SJCRH30 (cell line): ENCODE measurements around the gene RAP1GAP2. TPM values are rescaled to one million over a fixed set of nuclear protein-coding genes. Genes with fewer than 3 reads are reported as not detected.
A peak's percentile ranks its signal among the peaks of the same experiment; 100 is the strongest.

Source experiments
- DNase-seq, 2 experiments: peaks; one replicate each; pipeline ENCODE4 v3.0.0-alpha.2; 2015 to 2020
- H3K27ac ChIP-seq: fragments of 250-450 bp; sonication (Bioruptor Pico); 2 replicates; pipeline ENCODE4 v1.5.1; 2020; ENCODE audit warnings: mild to moderate bottlenecking, moderate library complexity
- H3K27me3 ChIP-seq: fragments of 250-450 bp; sonication (Bioruptor Pico); 2 replicates; pipeline ENCODE4 v1.5.1; 2020; ENCODE audit warnings: mild to moderate bottlenecking, moderate library complexity
- H3K36me3 ChIP-seq: fragments of 250-450 bp; sonication (Bioruptor Pico); 2 replicates; pipeline ENCODE4 v1.5.1; 2020; ENCODE audit warnings: mild to moderate bottlenecking, moderate library complexity
- H3K4me1 ChIP-seq: fragments of 250-450 bp; sonication (Bioruptor Pico); 2 replicates; pipeline ENCODE4 v1.5.1; 2020; ENCODE audit warnings: mild to moderate bottlenecking, moderate library complexity
- H3K4me3 ChIP-seq: fragments of 250-450 bp; sonication (Bioruptor Pico); 2 replicates; pipeline ENCODE4 v1.5.1; 2020; ENCODE audit warnings: mild to moderate bottlenecking, moderate library complexity
- H3K9me3 ChIP-seq: fragments of 250-450 bp; sonication (Bioruptor Pico); replicated peaks from 2 replicates; pipeline ENCODE4 v1.5.1; 2020; ENCODE audit warnings: mild to moderate bottlenecking, moderate library complexity
- total RNA-seq: library from RNA; depleted of rRNA; stranded (reverse); fragments of >200 nt; shearing (Covaris generic); gene quantifications from 2 replicates; pipeline ENCODE4 v1.2.3, GENCODE V29; 2014

The RAP1GAP2 gene
- total RNA-seq, 1 experiment from 2014 or later: 7.4 TPM

DNA sequence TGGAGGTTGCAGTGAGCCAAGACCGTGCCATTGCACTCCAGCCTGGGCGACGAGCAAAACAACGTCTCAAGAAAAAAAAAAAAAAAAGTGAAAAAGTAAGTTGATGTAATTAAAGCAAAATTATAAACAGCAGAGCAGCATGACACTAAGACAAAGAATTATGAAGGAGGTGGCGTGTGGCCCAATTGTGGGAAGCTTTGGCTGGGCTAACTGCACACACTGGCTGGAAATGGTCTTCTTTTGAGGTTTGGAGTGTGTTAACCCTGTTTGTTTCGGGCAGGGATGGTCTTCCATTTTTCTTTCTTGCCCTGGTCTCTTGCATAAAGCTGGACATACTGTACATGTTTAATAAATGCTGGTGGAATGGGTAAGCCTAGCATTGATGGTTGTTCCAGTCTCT lies 54.8 kb downstream of the RAP1GAP2 start:
- H3K36me3 ChIP-seq: no peaks in the 10 kb centered on the region
- DNase-seq: no peak
- peaks cover 8% of the 10 kb centered on the region; the same call in 1 of the 2 replicates for H3K4me1 ChIP-seq
- H3K27me3 ChIP-seq: no peaks in the 10 kb centered on the region
- no peak overlapping the region for H3K4me3 ChIP-seq
- no peak overlapping the region for H3K27ac ChIP-seq
- H3K9me3 ChIP-seq: no peaks in the 10 kb centered on the region

DNA sequence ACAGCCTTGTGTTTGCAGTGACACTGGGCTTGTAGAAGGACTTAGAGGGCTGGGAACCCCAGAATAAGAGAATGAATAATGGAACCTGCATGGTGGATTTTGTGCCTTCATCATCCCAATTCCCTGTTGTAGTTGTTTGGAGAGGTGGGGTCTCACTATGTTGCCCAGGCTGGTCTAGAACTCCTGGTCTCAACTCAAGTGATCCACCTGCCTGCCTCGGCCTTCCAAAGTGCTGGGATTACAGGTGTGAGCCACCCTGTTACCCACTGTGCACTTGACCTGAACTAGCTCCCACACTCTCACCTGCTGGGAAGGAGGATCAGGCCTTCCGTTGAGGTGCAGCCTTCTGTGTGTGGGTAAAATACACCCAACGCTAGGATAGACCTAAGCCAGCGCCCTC lies 55.4 kb downstream of the RAP1GAP2 start:
- H3K27me3 ChIP-seq: no peaks in the 10 kb centered on the region
- H3K36me3 ChIP-seq: no peaks in the 10 kb centered on the region
- H3K4me1 ChIP-seq: peaks cover 8% of the 10 kb centered on the region; the same call in 1 of the 2 replicates
- no peak overlapping the region for H3K4me3 ChIP-seq
- H3K9me3 ChIP-seq: no peaks in the 10 kb centered on the region
- H3K27ac ChIP-seq: no peak overlapping the region
- DNase-seq: no peak

DNA sequence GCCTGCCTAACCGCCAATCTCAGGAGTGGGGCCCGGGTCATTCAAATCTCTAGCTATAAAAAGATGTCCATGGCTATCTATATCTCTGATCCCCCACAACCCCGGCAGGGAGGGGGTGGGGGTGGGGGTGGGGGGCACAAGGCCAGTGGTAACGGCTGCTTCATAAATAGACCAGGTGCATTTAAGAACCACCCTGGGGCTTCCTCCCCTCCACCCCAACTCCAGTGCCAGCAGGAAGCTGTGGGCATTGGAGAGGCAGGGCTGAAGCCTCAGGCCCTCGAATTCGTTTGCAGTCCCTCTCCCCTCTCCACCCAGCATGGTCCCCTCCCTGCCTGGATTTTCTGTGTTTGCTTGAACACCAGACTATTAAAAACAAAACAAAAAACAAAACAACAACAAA lies 56.0 kb downstream of the RAP1GAP2 start:
- no peak for DNase-seq
- H3K9me3 ChIP-seq: no peaks in the 10 kb centered on the region
- H3K27me3 ChIP-seq: no peaks in the 10 kb centered on the region
- no peaks in the 10 kb centered on the region for H3K36me3 ChIP-seq
- no peak overlapping the region for H3K27ac ChIP-seq
- no peak overlapping the region for H3K4me3 ChIP-seq
- peaks cover 8% of the 10 kb centered on the region; the same call in 1 of the 2 replicates for H3K4me1 ChIP-seq

DNA sequence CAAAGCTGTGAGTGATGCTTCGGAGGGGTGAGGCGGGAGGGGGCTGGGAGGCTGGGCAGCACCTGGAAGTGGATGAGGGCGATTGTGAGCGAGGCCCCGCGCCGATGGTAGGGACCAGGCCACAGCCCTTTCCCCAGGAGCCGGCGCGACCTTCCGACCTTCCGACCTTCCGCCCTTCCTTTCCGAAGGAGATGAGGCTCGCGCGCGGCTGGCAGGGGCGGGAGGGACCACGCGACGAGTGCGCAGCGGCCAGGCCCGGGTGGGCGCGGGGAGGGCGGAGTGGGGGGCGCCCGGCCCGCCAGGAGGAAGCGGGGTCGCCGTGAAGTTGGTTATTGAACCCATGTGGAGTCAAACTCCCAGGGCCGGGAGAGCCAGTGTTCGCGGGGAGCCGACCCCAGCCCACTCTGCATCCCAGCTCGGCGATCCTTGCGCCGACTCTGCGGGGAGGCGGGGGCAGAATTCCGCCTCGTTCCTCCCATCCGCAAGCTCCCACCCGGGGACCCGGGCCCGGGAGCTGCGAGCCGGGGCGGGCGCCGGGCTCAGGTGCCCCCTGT lies 56.6 kb downstream of the RAP1GAP2 start:
- H3K27me3 ChIP-seq: no peaks in the 10 kb centered on the region
- DNase-seq: no peak
- H3K4me3 ChIP-seq: peak overlapping the region; percentile 62
- H3K9me3 ChIP-seq: no peaks in the 10 kb centered on the region
- H3K27ac ChIP-seq: no peak overlapping the region; the same call in 1 of the 2 replicates
- no peaks in the 10 kb centered on the region for H3K36me3 ChIP-seq
- H3K4me1 ChIP-seq: peaks cover 7% of the 10 kb centered on the region; the same call in 1 of the 2 replicates

DNA sequence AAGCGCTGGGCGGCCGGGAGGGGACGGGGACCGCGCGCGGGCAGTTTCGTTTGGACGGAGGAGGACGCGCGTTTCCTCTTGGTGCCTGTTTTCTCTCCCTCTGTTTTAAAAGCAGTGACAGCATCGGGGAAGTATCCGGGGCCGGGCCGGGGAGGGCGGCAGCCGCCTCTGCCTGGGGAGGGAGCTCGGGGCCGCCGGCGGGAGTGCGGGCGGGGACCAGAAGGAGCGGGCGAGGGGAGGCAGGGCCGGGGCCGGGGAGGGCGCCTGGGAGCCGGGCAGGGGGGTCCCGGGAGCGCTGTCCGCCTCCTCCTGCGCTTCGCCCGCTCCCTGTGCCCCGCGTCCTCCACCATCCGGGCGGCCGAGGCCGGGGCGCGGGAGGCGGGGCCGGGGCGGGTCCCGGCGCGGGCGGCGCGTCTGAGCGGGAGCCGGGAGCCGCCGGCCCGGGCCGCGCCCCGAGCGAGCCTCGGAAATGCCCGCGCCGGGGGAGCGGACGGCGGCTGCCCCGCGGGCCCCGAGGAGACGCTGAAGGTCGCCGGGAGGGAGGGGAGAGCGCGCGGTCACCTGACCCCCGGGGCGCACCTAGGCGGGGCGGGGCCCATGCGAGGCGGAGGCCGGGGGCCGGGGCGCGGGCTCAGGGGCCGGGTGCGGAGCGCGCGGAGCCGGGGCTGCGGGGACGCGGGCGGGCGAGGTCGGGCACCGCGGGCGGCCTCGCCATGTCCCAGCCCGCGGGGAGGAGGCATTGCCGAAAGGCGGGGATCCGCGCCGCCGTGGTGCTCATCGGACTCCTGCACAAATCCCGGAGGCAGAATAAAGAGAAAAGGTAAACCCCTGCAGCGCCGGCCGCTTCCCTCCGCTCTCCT lies 57.3 kb downstream of the RAP1GAP2 start:
- Histone ChIP-seq H3K4me1 (peaks cover 4% of the 10 kb centered on the region; the same call in 1 of the 2 replicates), H3K36me3 (no peaks in the 10 kb centered on the region), H3K27me3 (no peaks in the 10 kb centered on the region), H3K4me3 (peak overlapping the region; percentile 62), H3K27ac (no peak overlapping the region; the same call in 1 of the 2 replicates), H3K9me3 (no peaks in the 10 kb centered on the region)
- peak; percentile 23 to 41 for DNase-seq

DNA sequence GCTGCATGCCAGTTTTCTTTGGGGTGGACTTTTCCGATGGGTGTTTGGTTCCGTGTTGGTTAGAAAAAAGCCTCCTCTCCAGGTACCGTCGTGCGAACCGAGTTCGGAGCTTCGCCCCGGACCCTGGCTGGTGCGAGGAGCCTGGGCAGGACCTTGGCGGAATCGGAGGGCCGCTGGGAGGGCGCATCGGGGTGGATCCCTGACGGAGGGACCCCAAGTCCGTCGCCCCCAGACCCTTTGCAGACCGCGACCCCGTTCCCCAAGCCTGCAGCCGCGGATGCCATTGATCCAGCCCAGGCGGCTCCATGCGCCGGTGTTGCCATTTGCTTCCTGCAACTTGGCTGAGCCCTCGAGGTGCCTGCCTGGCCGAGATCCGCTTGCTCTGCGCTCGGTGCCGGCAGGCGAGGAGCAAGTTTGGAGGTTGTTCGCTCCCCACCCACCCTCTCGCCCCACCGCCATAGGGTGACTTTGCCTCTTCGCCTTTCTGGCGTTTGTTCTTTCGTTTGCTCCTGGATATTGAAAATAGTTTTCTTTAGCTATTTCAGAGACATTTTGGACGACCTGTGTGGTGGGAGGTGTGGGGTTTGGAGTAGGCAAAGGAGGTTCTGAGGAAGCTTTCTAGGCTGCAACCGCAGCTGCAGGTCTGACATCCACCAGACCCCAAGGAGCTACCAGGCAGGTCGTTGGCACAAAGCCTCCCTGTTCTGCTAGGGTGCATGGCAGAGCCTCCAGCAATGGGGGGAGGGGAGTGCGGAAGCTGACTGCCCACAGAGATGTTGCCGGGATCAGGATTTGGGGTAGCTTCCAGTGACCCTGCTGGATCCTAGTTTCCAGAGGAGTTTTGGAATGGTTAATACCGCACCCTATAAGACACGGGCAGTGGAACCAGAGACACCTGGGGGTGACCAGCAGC lies 58.2 kb downstream of the RAP1GAP2 start:
- peak; percentile 12 to 27 for DNase-seq
- no peaks in the 10 kb centered on the region for H3K9me3 ChIP-seq
- H3K4me1 ChIP-seq: peaks cover 3% of the 10 kb centered on the region; the same call in 1 of the 2 replicates
- no peak overlapping the region for H3K27ac ChIP-seq
- no peaks in the 10 kb centered on the region for H3K27me3 ChIP-seq
- H3K4me3 ChIP-seq: peak overlapping the region; percentile 62
- H3K36me3 ChIP-seq: no peaks in the 10 kb centered on the region

DNA sequence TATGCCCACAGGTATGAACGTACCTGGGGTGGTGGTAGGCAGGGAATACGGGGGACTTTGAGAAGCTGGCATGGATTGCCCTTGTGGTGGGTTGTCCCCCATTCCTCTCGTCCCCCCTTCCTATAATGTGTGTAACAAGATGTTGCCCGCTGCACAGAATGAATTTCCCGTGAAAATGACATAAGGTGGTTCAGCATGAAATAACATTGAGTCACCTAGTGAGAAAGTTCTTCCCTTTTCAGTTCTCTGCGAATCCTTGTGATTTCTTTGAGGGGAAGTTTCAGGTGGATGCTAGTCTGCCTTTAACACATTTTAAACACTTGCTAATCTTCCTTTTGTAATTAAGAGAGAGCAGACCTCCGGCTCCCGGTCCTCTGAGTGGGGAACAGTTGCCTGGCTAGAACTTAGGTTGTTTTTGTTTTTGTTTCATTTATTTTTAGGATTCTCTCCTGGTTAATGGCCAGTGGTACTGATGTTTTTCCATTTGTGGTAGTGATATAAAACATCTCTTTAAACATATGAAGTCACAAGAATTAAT lies 58.9 kb downstream of the RAP1GAP2 start:
- Histone ChIP-seq H3K4me3 (peak overlapping the region; percentile 62), H3K27ac (no peak overlapping the region)

DNA sequence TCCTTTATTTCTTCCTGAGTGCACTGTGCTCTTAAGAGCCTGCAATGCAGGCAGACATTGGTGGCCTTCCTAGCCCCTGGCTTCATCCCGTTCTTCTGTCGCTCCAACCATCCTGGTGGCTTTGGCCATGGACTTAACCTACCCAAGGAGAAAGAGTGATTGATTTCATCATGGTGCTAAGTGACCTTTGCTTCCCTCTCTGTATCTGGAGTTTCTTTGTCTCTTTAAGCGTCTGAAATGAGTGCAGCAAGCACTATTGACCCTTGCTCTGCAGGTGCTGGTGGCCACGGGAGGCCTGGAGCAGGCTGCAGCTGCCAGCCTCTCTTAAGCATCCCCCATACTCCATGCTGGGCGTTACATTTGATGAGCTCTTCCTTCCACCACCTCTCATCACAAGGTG lies 60.5 kb downstream of the RAP1GAP2 start:
- H3K27me3 ChIP-seq: no peaks in the 10 kb centered on the region
- no peaks in the 10 kb centered on the region for H3K9me3 ChIP-seq
- DNase-seq: no peak
- no peak overlapping the region for H3K4me3 ChIP-seq
- H3K27ac ChIP-seq: no peak overlapping the region
- H3K36me3 ChIP-seq: no peaks in the 10 kb centered on the region
- H3K4me1 ChIP-seq: no peaks in the 10 kb centered on the region

More for the DNA sequence above, 58.9 kb downstream of the RAP1GAP2 start:
- DNase-seq: no peak
- H3K4me1 ChIP-seq: no peaks in the 10 kb centered on the region
- H3K36me3 ChIP-seq: no peaks in the 10 kb centered on the region
- H3K9me3 ChIP-seq: no peaks in the 10 kb centered on the region
- no peaks in the 10 kb centered on the region for H3K27me3 ChIP-seq

DNA sequence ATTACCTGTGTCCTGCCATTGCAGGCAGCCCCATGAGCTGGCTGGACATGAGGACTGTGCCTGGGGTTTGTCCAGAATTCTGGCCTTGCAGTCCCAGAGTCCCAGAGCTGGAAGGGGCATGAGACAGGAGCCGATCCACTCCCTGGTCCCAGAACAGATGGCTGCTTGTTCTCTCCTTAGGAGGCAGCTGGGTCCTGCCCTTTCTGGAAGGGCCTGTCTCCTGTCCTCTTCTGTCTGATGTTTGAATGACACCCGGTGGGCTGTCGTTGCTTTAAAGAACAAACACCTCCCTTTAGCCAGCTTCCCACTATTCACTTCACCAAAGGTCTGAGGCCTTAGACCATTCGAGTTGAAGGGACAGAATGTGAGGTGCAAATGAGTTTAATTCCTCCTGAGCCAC lies 63.8 kb downstream of the RAP1GAP2 start:
- Histone ChIP-seq H3K9me3 (no peaks in the 10 kb centered on the region), H3K4me1 (no peaks in the 10 kb centered on the region)
- DNase-seq: no peak

DNA sequence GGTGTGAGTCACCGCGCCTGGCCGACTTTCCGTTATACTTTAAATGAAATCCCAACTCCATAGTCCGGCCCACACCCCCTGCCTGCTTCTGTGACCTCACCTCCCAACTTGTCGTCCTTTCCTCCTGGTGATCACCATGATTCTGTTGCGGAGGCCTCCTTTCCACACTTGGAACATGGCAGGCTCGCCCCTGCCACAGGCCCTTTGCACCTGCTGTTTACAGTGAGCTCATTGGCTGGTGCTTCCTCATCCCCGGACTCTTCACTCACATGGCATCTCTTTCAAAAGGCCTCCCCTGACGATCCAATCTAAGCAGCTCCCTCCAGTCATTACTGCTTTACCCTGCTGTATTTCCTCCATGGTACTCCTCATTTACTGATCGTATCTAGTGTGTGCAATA lies 64.6 kb downstream of the RAP1GAP2 start:
- no peaks in the 10 kb centered on the region for H3K9me3 ChIP-seq
- no peak for DNase-seq
- H3K4me1 ChIP-seq: no peaks in the 10 kb centered on the region
- H3K27me3 ChIP-seq: no peaks in the 10 kb centered on the region
- no peaks in the 10 kb centered on the region for H3K36me3 ChIP-seq
- no peak overlapping the region for H3K4me3 ChIP-seq
- H3K27ac ChIP-seq: no peak overlapping the region

More for the DNA sequence above, 63.8 kb downstream of the RAP1GAP2 start:
- no peak overlapping the region for H3K4me3 ChIP-seq
- H3K27me3 ChIP-seq: no peaks in the 10 kb centered on the region
- no peak overlapping the region for H3K27ac ChIP-seq
- no peaks in the 10 kb centered on the region for H3K36me3 ChIP-seq

DNA sequence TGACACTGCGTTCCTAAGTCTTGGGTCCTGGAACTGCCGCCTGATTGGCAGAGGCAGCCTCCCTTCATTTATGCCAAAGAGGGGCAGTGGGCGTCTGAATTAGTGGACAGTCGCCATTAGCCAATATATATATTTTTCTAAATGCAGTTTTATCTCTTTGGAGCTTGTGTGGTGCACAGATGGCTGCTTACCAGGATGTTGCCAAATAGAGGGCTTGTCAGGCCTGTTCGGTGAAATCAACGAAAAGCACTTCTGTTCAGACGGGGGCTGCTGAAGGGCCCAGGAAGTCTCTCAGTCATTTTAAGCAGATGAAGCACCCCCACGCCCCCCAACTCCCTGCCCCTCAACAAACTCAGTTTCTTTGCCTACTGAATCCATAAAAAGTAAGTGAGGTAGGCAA lies 66.0 kb downstream of the RAP1GAP2 start:
- Histone ChIP-seq H3K9me3 (no peaks in the 10 kb centered on the region), H3K4me1 (no peaks in the 10 kb centered on the region), H3K36me3 (no peaks in the 10 kb centered on the region), H3K27me3 (no peaks in the 10 kb centered on the region), H3K27ac (no peak overlapping the region), H3K4me3 (no peak overlapping the region)
- DNase-seq: no peak

DNA sequence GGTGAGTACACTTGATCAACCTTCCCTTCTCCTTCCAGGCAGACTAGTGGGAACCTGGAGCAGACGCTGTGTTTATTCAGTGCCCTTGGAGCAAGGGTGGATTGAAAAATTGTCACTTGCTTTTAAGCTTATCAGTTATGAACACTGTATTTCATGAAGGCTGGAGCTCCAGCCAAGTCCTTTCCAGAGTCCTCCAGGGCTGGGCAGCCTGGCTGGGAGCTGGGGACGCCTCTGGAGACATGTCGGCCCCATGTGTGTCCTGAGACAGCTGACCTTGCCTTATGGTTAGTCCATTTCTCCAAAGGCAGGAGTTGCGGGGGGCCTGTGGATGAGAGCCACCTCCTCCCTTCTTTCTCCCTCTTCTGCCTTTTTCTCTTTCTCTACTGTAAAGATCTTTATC lies 67.0 kb downstream of the RAP1GAP2 start:
- H3K27ac ChIP-seq: no peak overlapping the region
- H3K4me3 ChIP-seq: no peak overlapping the region
- DNase-seq: no peak
- no peaks in the 10 kb centered on the region for H3K4me1 ChIP-seq
- H3K36me3 ChIP-seq: no peaks in the 10 kb centered on the region
- H3K9me3 ChIP-seq: no peaks in the 10 kb centered on the region
- H3K27me3 ChIP-seq: no peaks in the 10 kb centered on the region

DNA sequence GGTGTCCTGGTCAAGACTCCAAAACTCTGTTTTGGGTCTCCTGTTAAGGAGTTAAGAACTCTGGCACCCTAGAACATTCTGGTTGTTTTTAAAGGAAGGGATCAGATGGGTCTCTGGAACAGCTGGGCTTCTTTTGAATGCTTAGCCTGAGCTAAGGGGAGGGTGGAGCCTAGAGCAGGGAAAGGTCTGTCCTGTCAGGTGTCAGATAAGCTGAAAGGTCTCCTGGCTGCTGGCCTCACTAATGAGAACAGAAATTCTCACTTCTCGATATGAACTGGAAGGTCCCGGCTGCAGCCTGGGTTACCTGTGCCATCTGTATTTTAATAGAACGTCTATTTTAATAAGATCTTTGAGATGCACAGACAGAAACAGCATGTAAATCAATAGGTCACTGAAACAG lies 69.0 kb downstream of the RAP1GAP2 start:
- Histone ChIP-seq H3K9me3 (no peaks in the 10 kb centered on the region), H3K4me3 (no peak overlapping the region), H3K4me1 (no peaks in the 10 kb centered on the region), H3K36me3 (no peaks in the 10 kb centered on the region), H3K27ac (no peak overlapping the region), H3K27me3 (no peaks in the 10 kb centered on the region)
- DNase-seq: no peak
